GM23338 (cell line): ENCODE data around the gene AFAP1L2. TPM values are rescaled to one million over a fixed set of nuclear protein-coding genes. Genes with fewer than 3 reads are reported as not detected.

Experiments used
- ATAC-seq: fragments of 200-7000 bp; cut with Tn5 transposase; 3 replicates; pipeline ENCODE4 v1.9.1; 2020
- DNase-seq: peaks from one replicate; pipeline ENCODE4 v3.0.0-alpha.2; 2015; ENCODE audit warnings: low spot score
- H2AFZ ChIP-seq: fragments of 200-600 bp; sonication (generic); 2 replicates; pipeline ENCODE4 v1.8.0; 2016; ENCODE audit warnings: antibody characterized with exemption, mild to moderate bottlenecking, moderate library complexity
- H3F3A ChIP-seq: fragments of 200-600 bp; sonication (generic); replicated peaks from 2 replicates; pipeline ENCODE4 v1.8.0; 2017; ENCODE audit warnings: antibody characterized with exemption, mixed run types, low read depth
- H3K27ac ChIP-seq: fragments of 200-600 bp; sonication (generic); 2 replicates; pipeline ENCODE4 v1.6.1; 2016; ENCODE audit warnings: low read depth
- H3K27me3 ChIP-seq: fragments of 200-600 bp; sonication (generic); 2 replicates; pipeline ENCODE4 v1.8.0; 2016; ENCODE audit warnings: mild to moderate bottlenecking, mixed run types, moderate library complexity; ENCODE audit not compliant: insufficient read depth
- H3K36me3 ChIP-seq: fragments of 200-600 bp; sonication (generic); 2 replicates; pipeline ENCODE4 v1.8.0; 2016; ENCODE audit warnings: mild to moderate bottlenecking; ENCODE audit not compliant: insufficient read depth
- H3K4me1 ChIP-seq: fragments of 200-600 bp; sonication (generic); 2 replicates; pipeline ENCODE4 v1.8.0; 2016; ENCODE audit warnings: mild to moderate bottlenecking, moderate library complexity; ENCODE audit not compliant: insufficient read depth
- H3K4me2 ChIP-seq: fragments of 200-600 bp; sonication (generic); 2 replicates; pipeline ENCODE4 v1.7.1; 2017; ENCODE audit warnings: mixed run types
- H3K4me3 ChIP-seq: fragments of 200-600 bp; sonication (generic); 2 replicates; pipeline ENCODE4 v1.6.1; 2016; ENCODE audit warnings: mixed run types
- H3K79me2 ChIP-seq: fragments of 200-600 bp; sonication (generic); replicated peaks from 2 replicates; pipeline ENCODE4 v1.8.0; 2017; ENCODE audit warnings: mild to moderate bottlenecking; ENCODE audit not compliant: insufficient read depth
- H3K9me2 ChIP-seq: fragments of 200-600 bp; sonication (generic); 2 replicates; pipeline ENCODE4 v1.8.0; 2017; ENCODE audit not compliant: insufficient read depth
- H4K20me1 ChIP-seq: fragments of 200-600 bp; sonication (generic); replicated peaks from 2 replicates; pipeline ENCODE4 v1.8.0; 2017; ENCODE audit warnings: mild to moderate bottlenecking; ENCODE audit not compliant: insufficient read depth
- H3K27ac Mint-ChIP-seq: 2 replicates; pipeline ENCODE4 v1.8.0; 2020; ENCODE audit warnings: inconsistent platforms, mild to moderate bottlenecking, moderate library complexity, mixed read lengths
- H3K27me3 Mint-ChIP-seq: 3 replicates; pipeline ENCODE4 v1.8.0; 2022; ENCODE audit warnings: low read depth, mild to moderate bottlenecking, moderate library complexity, mixed read lengths, inconsistent platforms; ENCODE audit not compliant: insufficient read depth, poor library complexity
- H3K36me3 Mint-ChIP-seq: 3 replicates; pipeline ENCODE4 v1.8.0; 2021; ENCODE audit warnings: low read depth, mild to moderate bottlenecking, inconsistent platforms, moderate library complexity, mixed read lengths
- H3K4me1 Mint-ChIP-seq: 3 replicates; pipeline ENCODE4 v1.8.0; 2020; ENCODE audit warnings: mild to moderate bottlenecking, inconsistent platforms, mixed read lengths
- H3K4me3 Mint-ChIP-seq: 3 replicates; pipeline ENCODE4 v1.8.0; 2021; ENCODE audit warnings: moderate library complexity, mild to moderate bottlenecking, inconsistent platforms, mixed read lengths
- H3K9me3 Mint-ChIP-seq: 3 replicates; pipeline ENCODE4 v1.8.0; 2020; ENCODE audit warnings: moderate library complexity, mild to moderate bottlenecking, inconsistent platforms, mixed read lengths
- CREB1 ChIP-seq: fragments of 250-450 bp; sonication (Bioruptor Pico); IDR thresholded peaks from 2 replicates; pipeline ENCODE4 v1.5.0; 2020; ENCODE audit warnings: low read depth, mild to moderate bottlenecking, moderate library complexity
- EZH2 ChIP-seq: fragments of 200-600 bp; sonication (generic); IDR thresholded peaks from one replicate; pipeline ENCODE4 v1.8.0; 2017; ENCODE audit warnings: antibody characterized with exemption, mild to moderate bottlenecking, low read depth; ENCODE audit not compliant: unreplicated experiment
- EZH2phosphoT487 ChIP-seq: fragments of 200-600 bp; sonication (generic); IDR thresholded peaks from one replicate; pipeline ENCODE4 v1.8.1; 2018; ENCODE audit warnings: antibody characterized with exemption; ENCODE audit not compliant: unreplicated experiment
- JUNB ChIP-seq: IDR thresholded peaks from one replicate; pipeline ENCODE4 v1.6.1; 2016; ENCODE audit warnings: antibody characterized with exemption; ENCODE audit not compliant: unreplicated experiment
- NANOG ChIP-seq: IDR thresholded peaks from 2 replicates; pipeline ENCODE4 v1.6.1; 2016; ENCODE audit warnings: antibody characterized with exemption, borderline replicate concordance
- POLR2AphosphoS5 ChIP-seq: IDR thresholded peaks from 2 replicates; pipeline ENCODE4 v1.6.1; 2016; ENCODE audit warnings: antibody characterized with exemption, low read depth
- STAT1 ChIP-seq: IDR thresholded peaks from one replicate; pipeline ENCODE4 v1.6.1; 2016; ENCODE audit warnings: antibody characterized with exemption; ENCODE audit not compliant: unreplicated experiment
- ZNF114 ChIP-seq: fragments of 250-450 bp; sonication (Bioruptor Pico); IDR thresholded peaks from 2 replicates; pipeline ENCODE4 v1.5.0; 2020; ENCODE audit warnings: mild to moderate bottlenecking, moderate library complexity
- ZNF331 ChIP-seq: fragments of 250-450 bp; sonication (Bioruptor Pico); IDR thresholded peaks from 2 replicates; pipeline ENCODE4 v1.5.0; 2020; ENCODE audit warnings: low read depth, mild to moderate bottlenecking, moderate library complexity
- polyA plus RNA-seq: library from polyadenylated mRNA; unstranded; fragments of >200 nt; fragmentation: Nextera tagmentation; extraction: Ambion mirVana; gene quantifications from 2 replicates; pipeline ENCODE4 v1.2.1, GENCODE V29; 2016
- total RNA-seq: library from RNA; depleted of rRNA; stranded (reverse); fragments of >200 nt; shearing (Covaris generic); gene quantifications from 2 replicates; pipeline ENCODE4 v1.2.3, GENCODE V29; 2014
- TF ChIP-seq, protein P1 (sequence below), 2 experiments: fragments of 200-600 bp in 1 of 2; sonication (generic) in 1 of 2; conservative IDR thresholded peaks; 2 replicates each; pipeline versions ENCODE4 v1.5.1 to v1.6.1; 2016 to 2017; ENCODE audit warnings: antibody characterized with exemption in 2 of 2, low read depth in 2 of 2, mild to moderate bottlenecking in 2 of 2, moderate library complexity in 1 of 2
- TF ChIP-seq, protein P2 (sequence below): IDR thresholded peaks from 2 replicates; pipeline ENCODE4 v1.6.1; 2016; ENCODE audit warnings: antibody characterized with exemption
- TF ChIP-seq, protein P3 (sequence below): IDR thresholded peaks from one replicate; pipeline ENCODE4 v1.6.1; 2018; ENCODE audit warnings: antibody characterized with exemption; ENCODE audit not compliant: unreplicated experiment

Gene AFAP1L2
- total and polyA plus RNA-seq, 2 experiments from 2014 or later: 2.3 to 6.5 TPM

DNA sequence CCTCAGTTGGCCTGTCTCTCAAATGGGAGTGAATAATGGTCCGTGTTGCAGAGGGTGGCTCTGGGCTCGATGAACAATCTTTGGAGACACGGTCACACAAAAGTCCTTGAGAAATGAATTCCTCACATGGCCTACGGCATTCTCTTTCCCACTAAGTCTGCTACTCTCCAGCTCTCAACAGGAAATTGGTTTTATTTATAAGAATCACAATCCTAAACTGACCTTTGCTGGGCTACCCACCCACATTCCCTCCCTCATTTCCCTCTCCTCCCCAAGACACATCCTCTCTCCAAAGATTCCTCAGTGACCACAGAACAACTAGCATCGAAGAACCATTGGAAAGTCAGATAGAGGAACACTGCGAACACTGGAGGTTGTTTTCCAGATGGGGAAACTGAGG lies 4.7 kb downstream of the AFAP1L2 start:
- Histone ChIP-seq H4K20me1 (no peaks in the 10 kb centered on the region), H2AFZ (no peak overlapping the region), H3K27ac (no peak overlapping the region), H3F3A (no peaks in the 10 kb centered on the region), H3K79me2 (no peaks in the 10 kb centered on the region), H3K36me3 (no peaks in the 10 kb centered on the region), H3K4me1 (peaks cover 19% of the 10 kb centered on the region), H3K27me3 (peaks cover 31% of the 10 kb centered on the region), H3K4me3 (no peak overlapping the region), H3K4me2 (no peak overlapping the region), H3K9me2 (no peaks in the 10 kb centered on the region)
- ATAC-seq: no peak
- H3K36me3 Mint-ChIP-seq: no peaks in the 10 kb centered on the region
- TF ChIP-seq STAT1: no peak
- no peak for TF ChIP-seq EZH2phosphoT487
- TF ChIP-seq, protein P1, sequence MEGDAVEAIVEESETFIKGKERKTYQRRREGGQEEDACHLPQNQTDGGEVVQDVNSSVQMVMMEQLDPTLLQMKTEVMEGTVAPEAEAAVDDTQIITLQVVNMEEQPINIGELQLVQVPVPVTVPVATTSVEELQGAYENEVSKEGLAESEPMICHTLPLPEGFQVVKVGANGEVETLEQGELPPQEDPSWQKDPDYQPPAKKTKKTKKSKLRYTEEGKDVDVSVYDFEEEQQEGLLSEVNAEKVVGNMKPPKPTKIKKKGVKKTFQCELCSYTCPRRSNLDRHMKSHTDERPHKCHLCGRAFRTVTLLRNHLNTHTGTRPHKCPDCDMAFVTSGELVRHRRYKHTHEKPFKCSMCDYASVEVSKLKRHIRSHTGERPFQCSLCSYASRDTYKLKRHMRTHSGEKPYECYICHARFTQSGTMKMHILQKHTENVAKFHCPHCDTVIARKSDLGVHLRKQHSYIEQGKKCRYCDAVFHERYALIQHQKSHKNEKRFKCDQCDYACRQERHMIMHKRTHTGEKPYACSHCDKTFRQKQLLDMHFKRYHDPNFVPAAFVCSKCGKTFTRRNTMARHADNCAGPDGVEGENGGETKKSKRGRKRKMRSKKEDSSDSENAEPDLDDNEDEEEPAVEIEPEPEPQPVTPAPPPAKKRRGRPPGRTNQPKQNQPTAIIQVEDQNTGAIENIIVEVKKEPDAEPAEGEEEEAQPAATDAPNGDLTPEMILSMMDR (conservative IDR thresholded peaks at IDR 0.05; ENCODE audit: low read depth in 2 of 2): no peak
- peaks cover 16% of the 10 kb centered on the region for H3K27me3 Mint-ChIP-seq
- peaks cover 25% of the 10 kb centered on the region for H3K4me1 Mint-ChIP-seq
- H3K27ac Mint-ChIP-seq: no peak overlapping the region
- H3K9me3 Mint-ChIP-seq: no peaks in the 10 kb centered on the region
- no peak for DNase-seq
- H3K4me3 Mint-ChIP-seq: no peak overlapping the region

DNA sequence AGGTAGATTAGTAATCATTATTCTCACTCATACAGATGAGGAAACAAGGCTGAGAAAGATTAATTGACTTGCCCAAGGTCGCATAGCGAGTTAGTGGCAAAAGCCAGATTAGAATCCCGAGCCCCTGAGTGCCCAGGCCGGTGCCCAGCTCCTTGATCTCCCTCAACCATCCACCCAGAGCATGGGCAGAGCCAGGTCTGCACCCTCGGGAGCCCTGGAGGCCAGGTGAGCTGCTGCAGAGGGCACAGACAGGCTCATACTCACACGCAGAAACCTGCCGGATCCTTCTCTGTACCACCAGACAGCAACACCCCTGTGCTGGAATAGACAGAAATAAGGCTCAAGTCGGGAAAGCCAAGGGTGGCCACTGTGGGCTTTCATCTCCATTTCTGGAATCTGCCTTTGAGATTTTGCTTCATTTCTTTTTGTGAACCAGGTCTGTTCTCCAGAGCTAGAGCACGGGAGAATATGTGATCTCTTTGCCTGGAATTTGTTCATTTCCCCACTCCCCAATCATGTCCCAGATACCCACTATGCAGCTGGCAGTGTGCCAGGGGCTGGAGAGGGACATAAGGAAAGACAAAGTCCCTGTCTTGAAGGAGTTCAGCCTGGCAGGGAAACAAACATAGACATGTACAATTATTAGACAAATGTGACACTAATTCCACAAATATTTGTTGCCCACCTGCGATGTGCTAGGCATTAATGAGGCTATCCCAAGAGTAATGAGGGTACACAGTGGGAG lies 5.5 kb downstream of the AFAP1L2 start:
- Mint-ChIP-seq H3K4me1 (peaks cover 28% of the 10 kb centered on the region), H3K9me3 (no peaks in the 10 kb centered on the region), H3K27me3 (peaks cover 10% of the 10 kb centered on the region), H3K27ac (no peak overlapping the region), H3K36me3 (no peaks in the 10 kb centered on the region), H3K4me3 (no peak overlapping the region)
- no peaks in the 10 kb centered on the region for H3K9me2 ChIP-seq
- ATAC-seq: no peak
- TF ChIP-seq EZH2phosphoT487 (no peak), ZNF331 (CRISPR knock-in tag) (no peak), NANOG (no peak), POLR2AphosphoS5 (no peak), EZH2 (no peak), CREB1 (CRISPR knock-in tag) (no peak), ZNF114 (no peak), JUNB (no peak)
- TF ChIP-seq, protein P2, sequence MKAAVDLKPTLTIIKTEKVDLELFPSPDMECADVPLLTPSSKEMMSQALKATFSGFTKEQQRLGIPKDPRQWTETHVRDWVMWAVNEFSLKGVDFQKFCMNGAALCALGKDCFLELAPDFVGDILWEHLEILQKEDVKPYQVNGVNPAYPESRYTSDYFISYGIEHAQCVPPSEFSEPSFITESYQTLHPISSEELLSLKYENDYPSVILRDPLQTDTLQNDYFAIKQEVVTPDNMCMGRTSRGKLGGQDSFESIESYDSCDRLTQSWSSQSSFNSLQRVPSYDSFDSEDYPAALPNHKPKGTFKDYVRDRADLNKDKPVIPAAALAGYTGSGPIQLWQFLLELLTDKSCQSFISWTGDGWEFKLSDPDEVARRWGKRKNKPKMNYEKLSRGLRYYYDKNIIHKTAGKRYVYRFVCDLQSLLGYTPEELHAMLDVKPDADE: no peak
- TF ChIP-seq, protein P3, sequence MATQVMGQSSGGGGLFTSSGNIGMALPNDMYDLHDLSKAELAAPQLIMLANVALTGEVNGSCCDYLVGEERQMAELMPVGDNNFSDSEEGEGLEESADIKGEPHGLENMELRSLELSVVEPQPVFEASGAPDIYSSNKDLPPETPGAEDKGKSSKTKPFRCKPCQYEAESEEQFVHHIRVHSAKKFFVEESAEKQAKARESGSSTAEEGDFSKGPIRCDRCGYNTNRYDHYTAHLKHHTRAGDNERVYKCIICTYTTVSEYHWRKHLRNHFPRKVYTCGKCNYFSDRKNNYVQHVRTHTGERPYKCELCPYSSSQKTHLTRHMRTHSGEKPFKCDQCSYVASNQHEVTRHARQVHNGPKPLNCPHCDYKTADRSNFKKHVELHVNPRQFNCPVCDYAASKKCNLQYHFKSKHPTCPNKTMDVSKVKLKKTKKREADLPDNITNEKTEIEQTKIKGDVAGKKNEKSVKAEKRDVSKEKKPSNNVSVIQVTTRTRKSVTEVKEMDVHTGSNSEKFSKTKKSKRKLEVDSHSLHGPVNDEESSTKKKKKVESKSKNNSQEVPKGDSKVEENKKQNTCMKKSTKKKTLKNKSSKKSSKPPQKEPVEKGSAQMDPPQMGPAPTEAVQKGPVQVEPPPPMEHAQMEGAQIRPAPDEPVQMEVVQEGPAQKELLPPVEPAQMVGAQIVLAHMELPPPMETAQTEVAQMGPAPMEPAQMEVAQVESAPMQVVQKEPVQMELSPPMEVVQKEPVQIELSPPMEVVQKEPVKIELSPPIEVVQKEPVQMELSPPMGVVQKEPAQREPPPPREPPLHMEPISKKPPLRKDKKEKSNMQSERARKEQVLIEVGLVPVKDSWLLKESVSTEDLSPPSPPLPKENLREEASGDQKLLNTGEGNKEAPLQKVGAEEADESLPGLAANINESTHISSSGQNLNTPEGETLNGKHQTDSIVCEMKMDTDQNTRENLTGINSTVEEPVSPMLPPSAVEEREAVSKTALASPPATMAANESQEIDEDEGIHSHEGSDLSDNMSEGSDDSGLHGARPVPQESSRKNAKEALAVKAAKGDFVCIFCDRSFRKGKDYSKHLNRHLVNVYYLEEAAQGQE: no peak
- TF ChIP-seq, protein P1 (conservative IDR thresholded peaks at IDR 0.05; ENCODE audit: low read depth in 2 of 2): no peak
- peaks cover 19% of the 10 kb centered on the region for H3K4me1 ChIP-seq
- no peaks in the 10 kb centered on the region for H3K79me2 ChIP-seq
- H3K27me3 ChIP-seq: peaks cover 23% of the 10 kb centered on the region
- H3K36me3 ChIP-seq: no peaks in the 10 kb centered on the region
- H3K4me3 ChIP-seq: no peak overlapping the region
- H3F3A ChIP-seq: no peaks in the 10 kb centered on the region
- no peak overlapping the region for H2AFZ ChIP-seq
- DNase-seq: no peak
- no peak overlapping the region for H3K27ac ChIP-seq
- H4K20me1 ChIP-seq: no peaks in the 10 kb centered on the region
- no peak overlapping the region for H3K4me2 ChIP-seq
